Osteocyte (in vitro differentiated cells): Measurements from ENCODE around the gene ST8SIA5. TPM values are rescaled to one million over a fixed set of nuclear protein-coding genes. Genes with fewer than 3 reads are reported as not detected.

Experiments
- DNase-seq: peaks from one replicate; pipeline ENCODE4 v3.0.0; 2021; ENCODE audit warnings: mixed read lengths; ENCODE audit not compliant: unreplicated experiment; ENCODE audit errors: extremely low spot score
- H3K27ac Mint-ChIP-seq: one replicate; pipeline ENCODE4 v1.8.0; 2021; ENCODE audit warnings: mild to moderate bottlenecking, mixed read lengths; ENCODE audit not compliant: unreplicated experiment
- H3K27me3 Mint-ChIP-seq: one replicate; pipeline ENCODE4 v1.8.0; 2021; ENCODE audit warnings: mixed read lengths; ENCODE audit not compliant: unreplicated experiment
- H3K36me3 Mint-ChIP-seq: one replicate; pipeline ENCODE4 v1.8.0; 2021; ENCODE audit warnings: mixed read lengths; ENCODE audit not compliant: unreplicated experiment
- H3K4me1 Mint-ChIP-seq: one replicate; pipeline ENCODE4 v1.8.0; 2021; ENCODE audit warnings: mixed read lengths; ENCODE audit not compliant: unreplicated experiment
- H3K4me3 Mint-ChIP-seq: one replicate; pipeline ENCODE4 v1.8.0; 2021; ENCODE audit warnings: mild to moderate bottlenecking, moderate library complexity, mixed read lengths; ENCODE audit not compliant: unreplicated experiment
- H3K9me3 Mint-ChIP-seq: one replicate; pipeline ENCODE4 v1.8.0; 2021; ENCODE audit warnings: mixed read lengths; ENCODE audit not compliant: unreplicated experiment
- total RNA-seq: library from RNA; stranded (reverse); gene quantifications from 2 replicates; pipeline ENCODE4 v1.2.1, GENCODE V29; 2021
- TF ChIP-seq, protein P1 (sequence below): fragments of 200-600 bp; sonication (generic); IDR thresholded peaks from 2 replicates; pipeline ENCODE4 v1.5.0; 2021; ENCODE audit warnings: antibody characterized with exemption, mild to moderate bottlenecking, moderate library complexity

Gene ST8SIA5
- total RNA-seq, 1 donor from 2014 or later, result 0.30 TPM

- H3K9me3 Mint-ChIP-seq, result no peaks in the 10 kb centered on the region
- H3K27ac Mint-ChIP-seq, result no peak overlapping the region
- H3K4me3 Mint-ChIP-seq, result no peak overlapping the region
- TF ChIP-seq, protein P1, sequence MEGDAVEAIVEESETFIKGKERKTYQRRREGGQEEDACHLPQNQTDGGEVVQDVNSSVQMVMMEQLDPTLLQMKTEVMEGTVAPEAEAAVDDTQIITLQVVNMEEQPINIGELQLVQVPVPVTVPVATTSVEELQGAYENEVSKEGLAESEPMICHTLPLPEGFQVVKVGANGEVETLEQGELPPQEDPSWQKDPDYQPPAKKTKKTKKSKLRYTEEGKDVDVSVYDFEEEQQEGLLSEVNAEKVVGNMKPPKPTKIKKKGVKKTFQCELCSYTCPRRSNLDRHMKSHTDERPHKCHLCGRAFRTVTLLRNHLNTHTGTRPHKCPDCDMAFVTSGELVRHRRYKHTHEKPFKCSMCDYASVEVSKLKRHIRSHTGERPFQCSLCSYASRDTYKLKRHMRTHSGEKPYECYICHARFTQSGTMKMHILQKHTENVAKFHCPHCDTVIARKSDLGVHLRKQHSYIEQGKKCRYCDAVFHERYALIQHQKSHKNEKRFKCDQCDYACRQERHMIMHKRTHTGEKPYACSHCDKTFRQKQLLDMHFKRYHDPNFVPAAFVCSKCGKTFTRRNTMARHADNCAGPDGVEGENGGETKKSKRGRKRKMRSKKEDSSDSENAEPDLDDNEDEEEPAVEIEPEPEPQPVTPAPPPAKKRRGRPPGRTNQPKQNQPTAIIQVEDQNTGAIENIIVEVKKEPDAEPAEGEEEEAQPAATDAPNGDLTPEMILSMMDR, result no peak
- H3K27me3 Mint-ChIP-seq, result peaks cover 21% of the 10 kb centered on the region
- no peaks in the 10 kb centered on the region for H3K36me3 Mint-ChIP-seq
- DNase-seq, result peak; percentile 53
- no peaks in the 10 kb centered on the region for H3K4me1 Mint-ChIP-seq
Observed at GRCh38 chr18:46621871-46622270, 135.0 kb downstream of the ST8SIA5 start.

DNA sequence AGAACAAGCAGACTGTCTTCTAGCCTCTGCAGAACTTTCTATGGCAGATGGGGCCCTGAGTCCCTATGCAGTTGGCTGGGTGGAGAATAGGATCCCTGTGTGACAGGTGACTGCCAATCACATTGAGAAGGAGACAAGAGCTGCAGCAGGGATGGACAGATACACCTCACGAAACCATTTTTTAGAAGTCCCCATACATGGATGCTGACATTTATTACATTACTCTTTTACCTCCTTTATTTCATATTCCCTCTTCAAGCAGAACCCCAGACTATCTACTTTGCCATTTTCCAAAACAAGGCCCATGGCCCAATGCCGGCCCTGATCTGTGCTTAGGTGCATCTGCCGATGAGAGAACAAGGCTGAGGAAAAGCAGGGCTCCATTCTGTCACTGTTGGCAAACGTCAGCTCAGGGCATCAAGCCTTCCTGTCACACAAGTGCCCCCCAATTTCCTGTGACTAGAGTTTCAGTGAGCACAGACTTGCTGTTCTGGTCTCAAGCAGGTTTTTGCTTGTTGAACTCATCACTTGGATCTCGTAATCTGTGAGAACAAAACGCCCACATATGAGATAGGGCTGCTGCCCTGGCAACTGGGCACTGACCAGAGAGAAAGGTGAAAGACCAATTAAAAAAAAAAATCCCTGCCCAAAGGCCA is 135.6 kb downstream of the ST8SIA5 start:
- TF ChIP-seq, protein P1, result no peak
- Mint-ChIP-seq H3K27me3 (peaks cover 25% of the 10 kb centered on the region), H3K9me3 (no peaks in the 10 kb centered on the region), H3K4me3 (no peak overlapping the region), H3K27ac (no peak overlapping the region), H3K36me3 (no peaks in the 10 kb centered on the region), H3K4me1 (no peaks in the 10 kb centered on the region)
- DNase-seq, result peak; percentile 67

DNA sequence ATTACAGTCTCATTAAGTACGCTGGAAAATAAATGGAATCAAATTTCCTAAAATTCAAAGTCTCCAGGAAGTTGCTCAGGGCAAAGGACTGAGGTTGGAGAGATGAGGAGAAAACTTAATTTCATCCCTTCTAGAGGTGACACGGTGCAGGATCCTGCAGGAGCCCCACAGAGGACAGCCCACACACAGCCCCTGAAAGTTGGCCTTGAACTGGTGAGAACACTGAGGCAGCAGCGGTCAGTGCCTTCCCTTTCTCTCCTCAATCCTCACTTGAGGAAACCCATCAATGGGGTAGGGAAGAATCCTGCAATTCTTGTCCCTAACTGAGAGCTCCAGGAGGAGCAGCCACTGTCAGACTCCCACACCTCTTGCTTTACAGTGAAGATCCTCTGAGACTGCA is 137.3 kb downstream of the ST8SIA5 start:
- Mint-ChIP-seq H3K9me3 (no peaks in the 10 kb centered on the region), H3K27ac (no peak overlapping the region), H3K27me3 (peaks cover 28% of the 10 kb centered on the region), H3K36me3 (no peaks in the 10 kb centered on the region), H3K4me1 (no peaks in the 10 kb centered on the region), H3K4me3 (no peak overlapping the region)
- TF ChIP-seq, protein P1, result no peak
- DNase-seq, result peak; percentile 53

Other genes with a start within 250 kb of the ST8SIA5 start
- not detected in 2 replicates for gene LOXHD1, start 99.8 kb downstream of the ST8SIA5 start, total RNA-seq
- gene PIAS2, start 160.5 kb upstream of the ST8SIA5 start, total RNA-seq, result 37.9 and 50.6 TPM in 2 replicates
- 7.1 and 7.9 TPM in 2 replicates for gene KATNAL2, start 160.5 kb upstream of the ST8SIA5 start, total RNA-seq